ENCODE data around the gene DVL1. TPM values are rescaled to one million over a fixed set of nuclear protein-coding genes. Genes with fewer than 3 reads are reported as not detected.

The DVL1 gene
- polyA plus RNA-seq, 1 experiment, result 23.6 TPM

GRCh38 chr1:1329304-1330210 lies 19.7 kb downstream of the DVL1 start:
- DNase-seq (ENCODE audit: low read depth), result no peak
- no peaks in the 10 kb centered on the region for H3K27me3 ChIP-seq (ENCODE audit: control insufficient read depth, insufficient read depth, low read length)
- no peak for TF ChIP-seq CTCF (IDR thresholded peaks at IDR 0.05; ENCODE audit: insufficient read depth, low read depth, low read length)
- ChIA-PET CTCF (interaction anchor here (3.4 kb wide), 1 partner anchor 42 kb away, joined by 10 read pairs; no protein-coding TSS in a partner anchor), POLR2A (no interaction called here)
- no peak overlapping the region for H3K4me3 ChIP-seq (ENCODE audit: low read depth, low read length)
- H3K36me3 ChIP-seq (ENCODE audit: control insufficient read depth, insufficient read depth, low read length), result peaks cover 9% of the 10 kb centered on the region

DNA sequence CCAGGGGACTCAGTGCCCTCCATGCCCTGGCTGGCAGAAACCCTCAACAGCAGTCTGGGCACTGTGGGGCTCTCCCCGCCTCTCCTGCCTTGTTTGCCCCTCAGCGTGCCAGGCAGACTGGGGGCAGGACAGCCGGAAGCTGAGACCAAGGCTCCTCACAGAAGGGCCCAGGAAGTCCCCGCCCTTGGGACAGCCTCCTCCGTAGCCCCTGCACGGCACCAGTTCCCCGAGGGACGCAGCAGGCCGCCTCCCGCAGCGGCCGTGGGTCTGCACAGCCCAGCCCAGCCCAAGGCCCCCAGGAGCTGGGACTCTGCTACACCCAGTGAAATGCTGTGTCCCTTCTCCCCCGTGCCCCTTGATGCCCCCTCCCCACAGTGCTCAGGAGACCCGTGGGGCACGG lies 21.0 kb downstream of the DVL1 start:
- ChIA-PET POLR2A (no interaction called here), CTCF (no interaction called here)
- no peaks in the 10 kb centered on the region for H3K27me3 ChIP-seq (ENCODE audit: control insufficient read depth, insufficient read depth, low read length)
- peaks cover 9% of the 10 kb centered on the region for H3K36me3 ChIP-seq (ENCODE audit: control insufficient read depth, insufficient read depth, low read length)
- H3K4me3 ChIP-seq (ENCODE audit: low read depth, low read length), result no peak overlapping the region
- DNase-seq (ENCODE audit: low read depth), result no peak
- TF ChIP-seq CTCF (IDR thresholded peaks at IDR 0.05; ENCODE audit: insufficient read depth, low read depth, low read length), result no peak

- TF ChIP-seq CTCF (IDR thresholded peaks at IDR 0.05; ENCODE audit: insufficient read depth, low read depth, low read length), result no peak
- Histone ChIP-seq H3K27me3 (ENCODE audit: control insufficient read depth, insufficient read depth, low read length) (no peaks in the 10 kb centered on the region), H3K4me3 (ENCODE audit: low read depth, low read length) (no peak overlapping the region), H3K36me3 (ENCODE audit: control insufficient read depth, insufficient read depth, low read length) (peaks cover 9% of the 10 kb centered on the region)
- ChIA-PET POLR2A (no interaction called here), CTCF (no interaction called here)
- no peak for DNase-seq (ENCODE audit: low read depth)
Measured at GRCh38 chr1:1327291-1327690, 21.9 kb downstream of the DVL1 start.

- peaks cover 12% of the 10 kb centered on the region for H3K36me3 ChIP-seq (ENCODE audit: control insufficient read depth, insufficient read depth, low read length)
- no peaks in the 10 kb centered on the region for H3K27me3 ChIP-seq (ENCODE audit: control insufficient read depth, insufficient read depth, low read length)
- no peak overlapping the region; the same call in 1 of the 2 replicates for H3K4me3 ChIP-seq (ENCODE audit: low read depth, low read length)
- ChIA-PET POLR2A (no interaction called here), CTCF (no interaction called here)
- TF ChIP-seq CTCF (IDR thresholded peaks at IDR 0.05; ENCODE audit: insufficient read depth, low read depth, low read length), result no peak
- no peak for DNase-seq (ENCODE audit: low read depth)
Measured at GRCh38 chr1:1326075-1326605, 23.1 kb downstream of the DVL1 start.

GRCh38 chr1:1325288-1326074 lies 23.7 kb downstream of the DVL1 start:
- POLR2A ChIA-PET, result no interaction called here
- DNase-seq (ENCODE audit: low read depth), result no peak
- H3K36me3 ChIP-seq (ENCODE audit: control insufficient read depth, insufficient read depth, low read length), result peaks cover 16% of the 10 kb centered on the region

More at GRCh38 chr1:1325288-1326074, 23.7 kb downstream of the DVL1 start:
- CTCF ChIA-PET, result no interaction called here
- Histone ChIP-seq H3K27me3 (ENCODE audit: control insufficient read depth, insufficient read depth, low read length) (no peaks in the 10 kb centered on the region), H3K4me3 (ENCODE audit: low read depth, low read length) (peak overlapping the region; percentile 98)
- TF ChIP-seq CTCF (IDR thresholded peaks at IDR 0.05; ENCODE audit: insufficient read depth, low read depth, low read length), result no peak
